Activated CD8-positive, alpha-beta T cell treated with anti-CD3 and anti-CD28 coated beads for 36 hours (primary cell): ENCODE measurements around the gene EPHB6. TPM values are rescaled to one million over a fixed set of nuclear protein-coding genes. Genes with fewer than 3 reads are reported as not detected.

Experiments
- ATAC-seq: fragments of 200-7000 bp; cut with Tn5 transposase; one replicate; pipeline ENCODE4 v1.10.0; 2021; ENCODE audit warnings: mild to moderate bottlenecking, moderate library complexity
- CTCF ChIA-PET: fragments of 350-600 bp; sonication (Branson Sonifier 250); formaldehyde crosslinking; loops from one replicate; lab custom pipeline; 2021; ENCODE audit warnings: antibody characterized with exemption; lab: Charles Lee
- POLR2A ChIA-PET: fragments of 350-600 bp; sonication (Branson Sonifier 250); formaldehyde crosslinking; loops from one replicate; lab custom pipeline; 2021; ENCODE audit warnings: antibody characterized with exemption; lab: Charles Lee
- DNase-seq: peaks from one replicate; pipeline ENCODE4 v3.0.0-alpha.2; 2020
- H3K27ac Mint-ChIP-seq: one replicate; pipeline ENCODE4 v1.8.0; 2021; ENCODE audit warnings: mild to moderate bottlenecking, mixed read lengths
- H3K27me3 Mint-ChIP-seq: one replicate; pipeline ENCODE4 v1.8.0; 2021; ENCODE audit warnings: mixed read lengths
- H3K36me3 Mint-ChIP-seq: one replicate; pipeline ENCODE4 v1.8.0; 2021; ENCODE audit warnings: low read depth, mixed read lengths
- H3K4me1 Mint-ChIP-seq: one replicate; pipeline ENCODE4 v1.8.0; 2021; ENCODE audit warnings: low read depth, mixed read lengths
- H3K4me3 Mint-ChIP-seq: one replicate; pipeline ENCODE4 v1.8.0; 2021; ENCODE audit warnings: mild to moderate bottlenecking, moderate library complexity, mixed read lengths
- H3K9me3 Mint-ChIP-seq: one replicate; pipeline ENCODE4 v1.8.0; 2021; ENCODE audit warnings: mixed read lengths
- CTCF ChIP-seq: fragments of 200-600 bp; IDR thresholded peaks from one replicate; pipeline ENCODE4 v1.8.0; 2022; ENCODE audit warnings: antibody characterized with exemption, mild to moderate bottlenecking
- intact Hi-C: fragments of 100-400 bp; cut with micrococcal nuclease; formaldehyde crosslinking; loops from one replicate; pipeline ENCODE4 v1.10.0; 2022
- total RNA-seq, 2 experiments: library from RNA; stranded (reverse); gene quantifications; one replicate each; pipeline ENCODE4 v1.2.3, GENCODE V29; 2021

Gene EPHB6
- total RNA-seq, 2 experiments from 2014 or later, result 3.5 to 5.5 TPM

DNA sequence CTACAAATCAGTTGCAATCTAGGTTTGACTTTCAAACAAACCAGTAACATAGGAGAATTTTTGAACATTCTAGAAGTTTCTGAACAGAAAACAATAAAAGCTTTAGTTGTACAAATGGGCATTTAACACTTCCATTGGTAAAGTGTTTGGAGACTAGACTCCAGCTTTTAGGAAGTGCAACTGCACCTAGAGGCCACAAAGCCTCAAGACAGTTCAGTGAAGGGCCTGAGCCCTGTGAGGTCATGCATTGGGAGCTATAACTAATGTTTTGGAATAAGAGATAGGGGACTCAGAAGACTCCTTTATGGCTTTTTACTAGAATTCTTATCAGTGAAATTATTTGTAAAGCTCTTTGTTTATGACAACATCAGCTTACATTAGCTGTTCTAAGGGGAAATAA, 3.0 kb upstream of the EPHB6 start:
- intact Hi-C loops, result no loop called here
- POLR2A ChIA-PET, result interaction anchor here (1.4 kb wide), 1 partner anchor 11 kb away, joined by 3 read pairs; no protein-coding TSS in a partner anchor
- CTCF ChIA-PET, result interaction anchor here (0.6 to 3.4 kb wide), 8 partner anchors 14 to 363 kb away, joined by 3 to 15 read pairs (median 4); no protein-coding TSS in a partner anchor
- Mint-ChIP-seq H3K4me3 (no peak overlapping the region), H3K4me1 (peaks cover 6% of the 10 kb centered on the region), H3K27me3 (no peaks in the 10 kb centered on the region), H3K36me3 (no peaks in the 10 kb centered on the region), H3K27ac (no peak overlapping the region), H3K9me3 (no peaks in the 10 kb centered on the region)
- no peak for DNase-seq
- ATAC-seq, result no peak
- TF ChIP-seq CTCF, result no peak

- H3K9me3 Mint-ChIP-seq, result no peaks in the 10 kb centered on the region
- ChIA-PET POLR2A (interaction anchor here (0.5 to 0.9 kb wide), 4 partner anchors 43 to 658 kb away, joined by 3 read pairs; no protein-coding TSS in a partner anchor), CTCF (interaction anchor here (0.8 to 3.2 kb wide), 18 partner anchors 9 to 550 kb away, joined by 3 to 33 read pairs (median 4); no protein-coding TSS in a partner anchor)
- ATAC-seq (peak; percentile 81), DNase-seq (peak; percentile 77)
- H3K27ac Mint-ChIP-seq, result peak overlapping the region; percentile 82
- H3K27me3 Mint-ChIP-seq, result no peaks in the 10 kb centered on the region
- intact Hi-C loops, result no loop called here
- peaks cover 6% of the 10 kb centered on the region for H3K4me1 Mint-ChIP-seq
- H3K4me3 Mint-ChIP-seq, result peak overlapping the region; percentile 95
- H3K36me3 Mint-ChIP-seq, result no peaks in the 10 kb centered on the region
- peak; percentile 92 for TF ChIP-seq CTCF
Measured at GRCh38 chr7:142853739-142854371, 1.0 kb upstream of the EPHB6 start.

DNA sequence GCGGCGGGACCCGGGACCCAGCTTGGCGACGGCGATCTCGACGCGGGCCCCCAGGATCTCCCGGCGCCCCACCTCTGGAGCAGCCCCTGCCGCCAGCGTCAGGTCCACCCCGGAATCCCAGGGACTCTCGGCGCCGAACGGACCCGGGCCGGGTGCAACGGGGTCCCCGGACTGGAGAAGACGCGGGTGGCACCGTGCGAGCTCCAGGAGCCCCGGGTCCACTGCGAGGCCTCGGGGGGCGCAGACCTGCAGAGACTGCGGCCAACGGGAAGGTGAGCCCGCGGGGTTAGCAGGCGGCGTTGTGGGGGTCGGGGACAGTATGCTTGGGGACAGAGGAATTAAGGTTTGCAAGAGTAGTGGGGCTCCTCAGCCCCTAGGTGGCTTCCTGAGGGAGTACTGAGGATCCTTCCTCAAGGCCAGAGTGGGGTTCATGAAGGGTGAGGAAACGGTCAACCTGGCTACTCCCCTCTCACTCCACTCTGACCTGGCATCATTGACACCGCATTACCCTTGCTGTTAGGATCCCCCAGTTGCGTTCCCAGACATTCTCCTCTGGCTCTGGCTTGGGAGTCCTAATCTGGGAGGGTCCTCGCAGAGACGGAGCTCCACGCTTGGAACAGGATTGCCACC, 353 bp downstream of the EPHB6 start:
- ChIA-PET CTCF (interaction anchor here (1.0 to 3.2 kb wide), 12 partner anchors 10 to 470 kb away, joined by 3 to 33 read pairs (median 4); no protein-coding TSS in a partner anchor), POLR2A (interaction anchor here (0.6 to 0.9 kb wide), 4 partner anchors 47 to 470 kb away, joined by 3 to 4 read pairs (median 3); no protein-coding TSS in a partner anchor)
- no peak for DNase-seq
- H3K4me3 Mint-ChIP-seq, result peak overlapping the region; percentile 63
- H3K4me1 Mint-ChIP-seq, result peaks cover 6% of the 10 kb centered on the region
- H3K27me3 Mint-ChIP-seq, result no peaks in the 10 kb centered on the region
- TF ChIP-seq CTCF, result no peak
- H3K27ac Mint-ChIP-seq, result no peak overlapping the region
- no peaks in the 10 kb centered on the region for H3K36me3 Mint-ChIP-seq
- H3K9me3 Mint-ChIP-seq, result no peaks in the 10 kb centered on the region
- intact Hi-C loops, result no loop called here
- no peak for ATAC-seq

- intact Hi-C loops, result no loop called here
- H3K9me3 Mint-ChIP-seq, result no peaks in the 10 kb centered on the region
Measured at GRCh38 chr7:142855756-142856564, 1.1 kb downstream of the EPHB6 start.

More at GRCh38 chr7:142855756-142856564, 1.1 kb downstream of the EPHB6 start:
- ATAC-seq (no peak), DNase-seq (no peak)
- Mint-ChIP-seq H3K36me3 (no peaks in the 10 kb centered on the region), H3K27me3 (no peaks in the 10 kb centered on the region), H3K4me3 (peak overlapping the region; percentile 63), H3K4me1 (peaks cover 6% of the 10 kb centered on the region), H3K27ac (no peak overlapping the region)
- CTCF ChIA-PET, result interaction anchor here (1.0 to 3.2 kb wide), 8 partner anchors 10 to 471 kb away, joined by 3 to 33 read pairs (median 4); no protein-coding TSS in a partner anchor
- POLR2A ChIA-PET, result no interaction called here
- no peak for TF ChIP-seq CTCF
